OCI-LY3 (cell line): Measurements from ENCODE around the gene DHDH.

Source experiments
- H2AFZ ChIP-seq: fragments of 200-600, 300-600 bp; shearing (Covaris generic); 2 replicates; pipeline ENCODE4 v1.6.0; 2014; ENCODE audit warnings: antibody characterized with exemption, low read depth, low read length
- H3K27ac ChIP-seq: fragments of 200-600, 300-600 bp; sonication (generic); 2 replicates; pipeline ENCODE4 v1.5.1; 2014; ENCODE audit warnings: mild to moderate bottlenecking, low read length, moderate library complexity, mixed read lengths
- H3K27me3 ChIP-seq: fragments of 200-600, 300-600 bp; sonication (generic); 2 replicates; pipeline ENCODE4 v1.6.1; 2014; ENCODE audit warnings: low read depth, low read length, mixed read lengths
- H3K36me3 ChIP-seq: fragments of 200-600, 300-600 bp; sonication (generic); replicated peaks from 2 replicates; pipeline ENCODE3; 2014; ENCODE audit warnings: low read depth, low read length, mixed read lengths
- H3K4me1 ChIP-seq: fragments of 300-600, 200-600 bp; sonication (generic); 2 replicates; pipeline ENCODE4 v1.6.1; 2014; ENCODE audit warnings: low read length, mixed read lengths
- H3K4me2 ChIP-seq: fragments of 200-600, 300-600 bp; sonication (generic); 2 replicates; pipeline ENCODE4 v1.6.1; 2014; ENCODE audit warnings: low read length, mixed read lengths
- H3K4me3 ChIP-seq: fragments of 300-600, 200-600 bp; sonication (generic); 2 replicates; pipeline ENCODE4 v1.5.1; 2014; ENCODE audit warnings: antibody characterized with exemption, mild to moderate bottlenecking, low read length, moderate library complexity
- H3K79me2 ChIP-seq: fragments of 300-600, 200-600 bp; shearing (Covaris generic); 2 replicates; pipeline ENCODE4 v1.6.1; 2014; ENCODE audit warnings: mild to moderate bottlenecking, low read length, mixed read lengths
- H3K9ac ChIP-seq: fragments of 300-600, 200-600 bp; shearing (Covaris generic); 2 replicates; pipeline ENCODE4 v1.6.0; 2014; ENCODE audit warnings: mild to moderate bottlenecking, low read length, moderate library complexity
- H3K9me3 ChIP-seq: fragments of 200-600, 300-600 bp; shearing (Covaris generic); 2 replicates; pipeline ENCODE4 v1.6.1; 2014; ENCODE audit warnings: low read length, mixed read lengths; ENCODE audit not compliant: insufficient read depth
- H4K20me1 ChIP-seq: fragments of 200-600, 300-600 bp; sonication (generic); 2 replicates; pipeline ENCODE4 v1.6.1; 2016; ENCODE audit warnings: low read length, mixed read lengths; ENCODE audit not compliant: insufficient read depth
- CTCF ChIP-seq: fragments of 200-600, 300-600 bp; sonication (generic); IDR thresholded peaks from 2 replicates; pipeline ENCODE4 v1.5.1; 2014; ENCODE audit warnings: antibody characterized with exemption, low read length, low read depth
- EZH2phosphoT487 ChIP-seq: fragments of 200-600 bp; shearing (Covaris generic); IDR thresholded peaks from 2 replicates; pipeline ENCODE4 v1.6.1; 2018; ENCODE audit warnings: antibody characterized with exemption, mixed run types, low read depth

DHDH gene

GRCh38 chr19:48968179-48968661 lies 34.7 kb downstream of the DHDH start:
- Histone ChIP-seq H3K4me1 (peaks cover 54% of the 10 kb centered on the region), H3K9ac (peak overlapping the region; percentile 40; the same call in 1 of the 2 replicates)

DNA sequence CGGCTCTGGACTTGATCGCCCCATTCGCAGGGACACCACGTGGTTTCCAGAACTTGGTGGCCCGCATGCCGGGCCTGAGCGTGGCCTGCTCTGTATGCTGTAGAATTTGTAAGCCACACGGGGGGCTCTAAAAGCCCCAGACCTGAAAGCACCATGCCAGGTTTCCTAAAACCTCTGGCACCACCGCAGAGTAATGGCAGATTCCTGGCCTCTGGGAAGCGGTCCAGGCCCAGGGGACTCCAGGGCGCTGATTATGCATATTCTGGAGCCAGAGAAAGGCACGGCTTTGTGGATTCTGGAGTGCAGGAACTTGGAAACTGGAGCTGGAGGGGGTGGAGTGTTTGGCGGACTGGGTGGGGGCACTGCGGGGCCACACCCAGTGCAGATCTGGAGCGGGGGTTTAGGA lies 35.3 kb downstream of the DHDH start:
- no peaks in the 10 kb centered on the region for H3K27me3 ChIP-seq
- H3K36me3 ChIP-seq: peaks cover 51% of the 10 kb centered on the region
- TF ChIP-seq CTCF: no peak
- no peak for TF ChIP-seq EZH2phosphoT487
- no peak overlapping the region for H3K4me3 ChIP-seq
- peaks cover 21% of the 10 kb centered on the region for H4K20me1 ChIP-seq
- H3K79me2 ChIP-seq: peaks cover 34% of the 10 kb centered on the region
- no peaks in the 10 kb centered on the region for H3K9me3 ChIP-seq
- H3K9ac ChIP-seq: no peak overlapping the region
- no peak overlapping the region for H3K27ac ChIP-seq
- peaks cover 48% of the 10 kb centered on the region for H3K4me1 ChIP-seq
- H3K4me2 ChIP-seq: no peak overlapping the region
- H2AFZ ChIP-seq: no peak overlapping the region

More at GRCh38 chr19:48968179-48968661, 34.7 kb downstream of the DHDH start:
- Histone ChIP-seq H3K79me2 (peaks cover 34% of the 10 kb centered on the region), H3K36me3 (peaks cover 48% of the 10 kb centered on the region), H3K9me3 (no peaks in the 10 kb centered on the region), H2AFZ (no peak overlapping the region), H3K27ac (peak overlapping the region; percentile 77), H4K20me1 (peaks cover 21% of the 10 kb centered on the region), H3K4me3 (peak overlapping the region; percentile 91; the same call in 1 of the 2 replicates), H3K4me2 (peak overlapping the region; percentile 88), H3K27me3 (no peaks in the 10 kb centered on the region)
- TF ChIP-seq CTCF (no peak), EZH2phosphoT487 (no peak)

DNA sequence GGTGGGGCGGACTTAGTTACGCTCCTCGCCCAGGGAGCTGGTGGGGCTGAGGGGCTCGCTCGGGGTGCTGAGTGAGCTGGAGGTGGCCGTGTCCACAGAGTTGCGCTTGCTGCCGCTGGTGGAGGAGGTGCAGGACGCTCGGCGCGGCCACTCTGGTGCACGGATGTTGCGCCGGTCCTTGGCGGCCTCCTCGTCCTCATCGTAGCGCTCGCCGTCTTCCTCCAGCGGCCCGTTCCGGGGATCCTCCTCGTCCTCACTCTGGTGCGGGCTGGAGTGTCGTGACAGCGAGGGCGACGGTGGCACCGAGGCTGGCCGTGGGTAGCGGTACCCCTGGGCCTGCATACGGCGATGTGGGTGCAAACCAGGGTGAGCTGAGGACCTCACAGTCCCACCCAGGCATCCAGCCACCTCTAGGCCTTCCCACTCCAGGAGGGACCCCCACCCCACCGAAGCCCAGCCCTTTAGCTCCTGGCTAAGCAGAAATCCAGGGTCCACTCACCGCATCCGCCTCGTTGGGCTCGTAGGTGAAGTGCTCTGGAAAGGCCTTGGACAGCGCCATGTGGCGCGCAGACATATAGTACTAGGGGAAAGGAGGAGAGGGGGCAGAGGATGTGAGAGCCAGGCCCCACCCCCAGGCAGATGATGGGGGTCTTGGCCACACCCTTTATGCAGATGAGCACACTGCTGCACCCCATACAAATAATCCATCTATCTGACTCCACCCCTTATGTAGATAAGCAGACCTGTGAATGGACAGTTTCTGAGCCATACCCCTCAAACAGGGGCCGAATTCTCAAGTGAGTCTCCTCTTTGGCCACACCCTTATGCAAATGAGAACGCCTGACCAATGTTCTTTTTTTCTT lies 36.0 kb downstream of the DHDH start:
- no peak for TF ChIP-seq CTCF
- no peak for TF ChIP-seq EZH2phosphoT487
- H3K36me3 ChIP-seq: peaks cover 57% of the 10 kb centered on the region
- H3K27ac ChIP-seq: no peak overlapping the region
- H2AFZ ChIP-seq: no peak overlapping the region
- H3K9me3 ChIP-seq: no peaks in the 10 kb centered on the region
- no peak overlapping the region for H3K9ac ChIP-seq
- no peaks in the 10 kb centered on the region for H3K27me3 ChIP-seq
- no peak overlapping the region for H3K4me2 ChIP-seq
- H3K4me1 ChIP-seq: peaks cover 41% of the 10 kb centered on the region
- no peak overlapping the region for H3K4me3 ChIP-seq
- peaks cover 29% of the 10 kb centered on the region for H3K79me2 ChIP-seq
- H4K20me1 ChIP-seq: peaks cover 21% of the 10 kb centered on the region

- H3K79me2 ChIP-seq: peaks cover 24% of the 10 kb centered on the region
- H4K20me1 ChIP-seq: peaks cover 21% of the 10 kb centered on the region
- TF ChIP-seq CTCF: no peak
- no peak for TF ChIP-seq EZH2phosphoT487
- peaks cover 39% of the 10 kb centered on the region for H3K4me1 ChIP-seq
- no peak overlapping the region for H3K27ac ChIP-seq
- H3K27me3 ChIP-seq: no peaks in the 10 kb centered on the region
- peak overlapping the region; percentile 54 for H3K4me2 ChIP-seq
- no peak overlapping the region for H2AFZ ChIP-seq
- no peak overlapping the region for H3K4me3 ChIP-seq
- peaks cover 58% of the 10 kb centered on the region for H3K36me3 ChIP-seq
- no peak overlapping the region for H3K9ac ChIP-seq
- H3K9me3 ChIP-seq: no peaks in the 10 kb centered on the region
Measured at GRCh38 chr19:48970139-48970766, 36.8 kb downstream of the DHDH start.
